Measurements from ENCODE around the gene LIPI.
"Not testable (repeated sequence)": the region's sequence is repeated elsewhere in the genome, so short reads cannot be mapped to it uniquely, and the experiment has no call there.

LIPI gene

DNA sequence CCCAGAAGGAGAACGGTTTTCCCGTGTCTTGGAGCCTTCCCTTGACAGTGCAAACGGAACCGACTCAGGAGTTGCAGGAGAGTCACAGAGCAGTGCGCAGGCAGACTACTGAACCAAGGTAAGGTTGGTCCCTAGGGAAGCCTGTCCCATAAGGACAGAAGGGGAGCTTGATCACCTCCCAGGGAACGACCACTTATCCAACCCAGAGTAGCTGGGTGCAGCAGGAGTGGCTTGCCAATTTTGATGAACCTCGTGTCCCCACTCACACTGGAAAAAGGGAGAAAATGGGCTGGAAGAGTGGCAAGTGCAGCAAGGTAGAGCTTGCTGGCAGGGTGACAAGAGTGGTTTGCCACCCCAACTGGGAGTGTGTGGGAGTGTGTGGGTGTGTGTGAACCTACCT, 95.1 kb downstream of the LIPI start:
- TF ChIP-seq, protein P1, sequence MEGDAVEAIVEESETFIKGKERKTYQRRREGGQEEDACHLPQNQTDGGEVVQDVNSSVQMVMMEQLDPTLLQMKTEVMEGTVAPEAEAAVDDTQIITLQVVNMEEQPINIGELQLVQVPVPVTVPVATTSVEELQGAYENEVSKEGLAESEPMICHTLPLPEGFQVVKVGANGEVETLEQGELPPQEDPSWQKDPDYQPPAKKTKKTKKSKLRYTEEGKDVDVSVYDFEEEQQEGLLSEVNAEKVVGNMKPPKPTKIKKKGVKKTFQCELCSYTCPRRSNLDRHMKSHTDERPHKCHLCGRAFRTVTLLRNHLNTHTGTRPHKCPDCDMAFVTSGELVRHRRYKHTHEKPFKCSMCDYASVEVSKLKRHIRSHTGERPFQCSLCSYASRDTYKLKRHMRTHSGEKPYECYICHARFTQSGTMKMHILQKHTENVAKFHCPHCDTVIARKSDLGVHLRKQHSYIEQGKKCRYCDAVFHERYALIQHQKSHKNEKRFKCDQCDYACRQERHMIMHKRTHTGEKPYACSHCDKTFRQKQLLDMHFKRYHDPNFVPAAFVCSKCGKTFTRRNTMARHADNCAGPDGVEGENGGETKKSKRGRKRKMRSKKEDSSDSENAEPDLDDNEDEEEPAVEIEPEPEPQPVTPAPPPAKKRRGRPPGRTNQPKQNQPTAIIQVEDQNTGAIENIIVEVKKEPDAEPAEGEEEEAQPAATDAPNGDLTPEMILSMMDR (IDR thresholded peaks at IDR 0.05; ENCODE audit: unreplicated experiment in 3 of 3) = no peak
- no peaks in the 10 kb centered on the region for H3K4me1 Mint-ChIP-seq
- peaks cover 33% of the 10 kb centered on the region for H3K9me3 Mint-ChIP-seq
- no peak overlapping the region for H3K4me3 Mint-ChIP-seq
- peaks cover 8% of the 10 kb centered on the region for H3K36me3 Mint-ChIP-seq (ENCODE audit: low read depth)
- no peaks in the 10 kb centered on the region for H3K27me3 Mint-ChIP-seq (ENCODE audit: low read depth)
- H3K27ac Mint-ChIP-seq = no peak overlapping the region

DNA sequence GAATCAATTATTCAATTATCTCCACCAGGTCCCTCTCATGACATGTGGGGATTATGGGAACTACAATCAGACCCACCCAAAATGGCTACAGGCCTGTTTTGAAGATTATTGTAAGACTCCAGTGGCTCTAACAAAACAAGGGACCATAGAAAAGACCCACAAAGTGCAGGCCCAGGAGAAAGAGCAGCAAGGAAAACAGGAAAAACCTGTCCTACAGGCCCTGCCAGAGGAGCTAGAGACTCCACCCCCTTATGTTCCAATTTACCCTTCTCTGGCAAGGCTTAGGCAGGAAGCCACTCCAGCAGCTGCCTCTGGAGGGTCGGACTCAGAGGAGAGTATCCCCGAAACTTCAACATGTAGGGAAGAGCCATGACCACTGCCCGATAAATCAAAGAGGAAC, 96.5 kb downstream of the LIPI start:
- H3K9me3 Mint-ChIP-seq = peaks cover 30% of the 10 kb centered on the region
- H3K36me3 Mint-ChIP-seq (ENCODE audit: low read depth) = peaks cover 8% of the 10 kb centered on the region
- TF ChIP-seq, protein P1 (IDR thresholded peaks at IDR 0.05; ENCODE audit: unreplicated experiment in 3 of 3) = no peak
- no peaks in the 10 kb centered on the region for H3K27me3 Mint-ChIP-seq (ENCODE audit: low read depth)
- H3K27ac Mint-ChIP-seq = no peak overlapping the region
- H3K4me1 Mint-ChIP-seq = no peaks in the 10 kb centered on the region
- H3K4me3 Mint-ChIP-seq = no peak overlapping the region

DNA sequence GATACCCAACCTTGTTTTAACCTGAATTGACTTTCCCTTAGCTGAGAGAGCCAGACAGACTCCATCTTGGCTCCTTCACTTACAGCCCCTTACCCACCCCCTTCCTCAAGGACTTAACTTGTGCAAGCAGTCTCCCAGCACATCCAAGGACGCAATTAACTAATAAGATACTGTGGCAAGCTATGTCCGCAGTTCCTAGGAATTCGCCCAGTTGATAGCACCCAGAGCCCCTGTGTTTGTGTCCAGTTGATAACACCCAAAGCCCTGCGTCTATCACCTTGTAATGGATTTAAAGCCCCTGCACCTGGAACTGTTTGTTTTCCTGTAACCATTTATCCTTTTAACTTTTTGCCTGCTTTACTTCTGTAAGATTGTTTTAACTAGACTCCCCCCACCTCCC, 106.2 kb downstream of the LIPI start:
- not testable (repeated sequence) for H3K4me3 Mint-ChIP-seq; H3K27me3 Mint-ChIP-seq (ENCODE audit: low read depth); H3K36me3 Mint-ChIP-seq (ENCODE audit: low read depth); H3K4me1 Mint-ChIP-seq; H3K27ac Mint-ChIP-seq; H3K9me3 Mint-ChIP-seq

DNA sequence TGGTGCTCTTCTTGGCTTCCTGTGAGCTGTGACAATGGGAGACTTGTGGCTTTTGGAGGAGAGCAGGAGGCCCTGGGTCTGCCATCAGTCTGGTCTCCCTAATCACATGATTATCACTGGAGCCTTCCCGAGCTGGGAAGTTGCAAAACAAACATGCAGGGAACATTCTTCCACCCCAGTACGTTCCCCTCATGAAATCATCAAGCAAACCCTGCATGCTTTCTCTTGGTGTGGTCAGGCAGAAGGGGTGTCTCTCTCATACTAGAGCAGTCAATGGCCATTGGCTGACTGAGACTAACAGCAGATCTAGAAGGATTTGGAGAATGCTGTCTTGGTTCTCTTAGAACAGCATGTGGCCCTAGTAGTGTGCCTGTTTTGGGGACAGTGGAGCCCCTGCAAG, 111.2 kb downstream of the LIPI start:
- H3K36me3 Mint-ChIP-seq (ENCODE audit: low read depth) = peaks cover 12% of the 10 kb centered on the region
- TF ChIP-seq, protein P1 (IDR thresholded peaks at IDR 0.05; ENCODE audit: unreplicated experiment in 3 of 3) = no peak
- H3K27ac Mint-ChIP-seq = no peak overlapping the region
- no peaks in the 10 kb centered on the region for H3K4me1 Mint-ChIP-seq
- H3K9me3 Mint-ChIP-seq = peaks cover 9% of the 10 kb centered on the region
- H3K4me3 Mint-ChIP-seq = no peak overlapping the region
- H3K27me3 Mint-ChIP-seq (ENCODE audit: low read depth) = no peaks in the 10 kb centered on the region

DNA sequence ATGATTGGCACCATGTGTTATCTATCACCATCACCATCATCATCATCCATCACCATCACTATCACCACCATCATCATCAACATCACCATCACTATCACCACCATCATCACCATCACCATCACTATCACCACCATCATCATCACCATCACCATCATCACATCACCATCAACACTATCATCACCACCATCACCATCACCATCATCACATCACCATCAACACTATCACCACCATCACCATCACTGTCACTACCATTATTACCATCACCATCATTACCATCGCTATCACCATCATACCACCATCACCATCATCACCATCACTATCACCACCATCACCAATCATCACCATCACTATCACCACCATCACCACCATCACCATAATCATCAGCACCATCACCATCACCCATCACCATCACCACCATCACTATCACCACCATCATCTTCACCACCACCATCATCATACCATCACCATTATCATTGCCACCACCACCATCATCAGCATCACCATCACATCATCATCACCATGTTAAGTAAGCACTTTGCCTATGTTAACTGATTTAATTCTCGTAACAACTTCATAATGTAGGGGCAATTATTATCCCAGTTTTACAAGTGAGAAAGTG, 112.8 kb downstream of the LIPI start:
- Mint-ChIP-seq H3K9me3 (peaks cover 9% of the 10 kb centered on the region), H3K27ac (no peak overlapping the region), H3K36me3 (ENCODE audit: low read depth) (peaks cover 12% of the 10 kb centered on the region), H3K27me3 (ENCODE audit: low read depth) (no peaks in the 10 kb centered on the region), H3K4me1 (no peaks in the 10 kb centered on the region), H3K4me3 (no peak overlapping the region)
- TF ChIP-seq, protein P1 (IDR thresholded peaks at IDR 0.05; ENCODE audit: unreplicated experiment in 3 of 3) = no peak

DNA sequence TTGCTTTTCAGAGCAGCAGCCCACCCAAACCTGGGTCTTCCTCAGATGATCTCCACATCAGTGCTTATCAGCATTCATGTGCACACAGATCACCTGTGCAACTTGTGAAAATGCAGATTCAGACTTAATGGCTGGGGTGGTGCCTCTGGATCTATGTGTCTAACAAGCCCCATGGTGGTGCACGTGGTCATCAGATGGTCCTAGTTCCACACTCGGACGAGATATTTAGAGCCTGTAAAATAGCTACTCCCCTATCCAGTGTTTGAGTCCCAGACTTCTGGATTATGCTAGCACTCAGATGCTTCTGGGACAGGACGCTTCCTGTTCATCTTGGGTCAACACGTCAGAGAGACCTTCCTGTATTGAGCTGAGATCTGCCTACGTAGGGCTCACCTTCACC, 114.2 kb downstream of the LIPI start:
- peaks cover 14% of the 10 kb centered on the region for H3K9me3 Mint-ChIP-seq
- H3K27ac Mint-ChIP-seq = no peak overlapping the region
- H3K27me3 Mint-ChIP-seq (ENCODE audit: low read depth) = no peaks in the 10 kb centered on the region
- no peak overlapping the region for H3K4me3 Mint-ChIP-seq
- no peaks in the 10 kb centered on the region for H3K4me1 Mint-ChIP-seq
- TF ChIP-seq, protein P1 (IDR thresholded peaks at IDR 0.05; ENCODE audit: unreplicated experiment in 3 of 3) = no peak
- H3K36me3 Mint-ChIP-seq (ENCODE audit: low read depth) = peaks cover 12% of the 10 kb centered on the region

Measured in nephron (organoid).